WTC11 (cell line): ENCODE data around the gene FMNL1. TPM values are rescaled to one million over a fixed set of nuclear protein-coding genes. Genes with fewer than 3 reads are reported as not detected.

Experiments
- ATAC-seq: fragments of 200-7000 bp; cut with Tn5 transposase; 2 replicates; pipeline ENCODE4 v1.10.0; 2021; ENCODE audit warnings: mild to moderate bottlenecking, moderate library complexity
- CTCF ChIA-PET: fragments of 300-600 bp; sonication (Branson Sonifier 250); formaldehyde crosslinking; loops from one replicate; lab custom pipeline; 2021; ENCODE audit warnings: antibody characterized with exemption; lab: Charles Lee
- POLR2A ChIA-PET: fragments of 350-600 bp; sonication (Branson Sonifier 250); formaldehyde crosslinking; loops from one replicate; lab custom pipeline; 2021; ENCODE audit warnings: antibody characterized with exemption; lab: Charles Lee
- DNase-seq: peaks from one replicate; pipeline ENCODE4 v3.0.0; 2021; ENCODE audit warnings: low spot score
- H3K27ac Mint-ChIP-seq: 2 replicates; pipeline ENCODE4 v1.8.0; 2021; ENCODE audit warnings: mixed read lengths
- H3K27me3 Mint-ChIP-seq: 2 replicates; pipeline ENCODE4 v1.8.0; 2021; ENCODE audit warnings: low read depth, mild to moderate bottlenecking, moderate library complexity, mixed read lengths
- H3K36me3 Mint-ChIP-seq: 2 replicates; pipeline ENCODE4 v1.8.0; 2021; ENCODE audit warnings: mixed read lengths
- H3K4me1 Mint-ChIP-seq: 2 replicates; pipeline ENCODE4 v1.8.0; 2022; ENCODE audit warnings: mixed read lengths
- H3K4me3 Mint-ChIP-seq: 2 replicates; pipeline ENCODE4 v1.8.0; 2021; ENCODE audit warnings: mild to moderate bottlenecking, moderate library complexity, mixed read lengths
- H3K9me3 Mint-ChIP-seq: 2 replicates; pipeline ENCODE4 v1.8.0; 2021; ENCODE audit warnings: mixed read lengths
- ATF1 ChIP-seq: sonication (generic); formaldehyde crosslinking; IDR thresholded peaks from 2 replicates; pipeline ENCODE4 v1.8.1; 2023; ENCODE audit warnings: mild to moderate bottlenecking, moderate library complexity, missing genetic modification reagents
- E2F1 ChIP-seq: sonication (generic); formaldehyde crosslinking; IDR thresholded peaks from 2 replicates; pipeline ENCODE4 v1.8.0; 2022; ENCODE audit warnings: mild to moderate bottlenecking, missing genetic modification reagents
- ELF4 ChIP-seq: sonication (generic); formaldehyde crosslinking; IDR thresholded peaks from 2 replicates; pipeline ENCODE4 v1.8.1; 2022; ENCODE audit warnings: low read depth, mild to moderate bottlenecking, moderate library complexity, missing genetic modification reagents
- GTF2I ChIP-seq: fragments of 250-450 bp; sonication (Bioruptor Pico); conservative IDR thresholded peaks from 2 replicates; pipeline ENCODE4 v1.4.0; 2021; ENCODE audit warnings: mild to moderate bottlenecking
- HMGA2 ChIP-seq: fragments of 250-450 bp; sonication (Bioruptor Pico); IDR thresholded peaks from 2 replicates; pipeline ENCODE4 v1.4.0; 2021; ENCODE audit warnings: mild to moderate bottlenecking, moderate library complexity
- JAZF1 ChIP-seq: fragments of 250-450 bp; sonication (Bioruptor Pico); IDR thresholded peaks from 2 replicates; pipeline ENCODE4 v1.9.0; 2021; ENCODE audit warnings: moderate library complexity, mild to moderate bottlenecking, inconsistent platforms
- MAX ChIP-seq: sonication (generic); formaldehyde crosslinking; IDR thresholded peaks from 2 replicates; pipeline ENCODE4 v1.8.0; 2022; ENCODE audit warnings: mild to moderate bottlenecking, missing genetic modification reagents
- NFYB ChIP-seq: sonication (generic); formaldehyde crosslinking; conservative IDR thresholded peaks from 2 replicates; pipeline ENCODE4 v1.8.0; 2022; ENCODE audit warnings: low read depth, missing genetic modification reagents
- NR1H2 ChIP-seq: sonication (generic); formaldehyde crosslinking; IDR thresholded peaks from 2 replicates; pipeline ENCODE4 v1.9.0; 2021; ENCODE audit warnings: mild to moderate bottlenecking, moderate library complexity, missing genetic modification reagents
- NR2C2 ChIP-seq: sonication (generic); formaldehyde crosslinking; IDR thresholded peaks from 2 replicates; pipeline ENCODE4 v1.8.0; 2022; ENCODE audit warnings: mild to moderate bottlenecking, missing genetic modification reagents
- PREB ChIP-seq: sonication (generic); formaldehyde crosslinking; IDR thresholded peaks from 2 replicates; pipeline ENCODE4 v1.8.1; 2022; ENCODE audit warnings: mild to moderate bottlenecking, missing genetic modification reagents, moderate library complexity, borderline replicate concordance
- RELA ChIP-seq: sonication (generic); formaldehyde crosslinking; IDR thresholded peaks from 2 replicates; pipeline ENCODE4 v1.8.1; 2022; ENCODE audit warnings: missing genetic modification reagents, mild to moderate bottlenecking, borderline replicate concordance
- SMAD3 ChIP-seq: sonication (generic); formaldehyde crosslinking; IDR thresholded peaks from 2 replicates; pipeline ENCODE4 v1.8.0; 2022; ENCODE audit warnings: missing genetic modification reagents, mild to moderate bottlenecking, borderline replicate concordance
- SP1 ChIP-seq: sonication (generic); formaldehyde crosslinking; conservative IDR thresholded peaks from 2 replicates; pipeline ENCODE4 v1.8.1; 2022; ENCODE audit warnings: missing genetic modification reagents
- STAT6 ChIP-seq: sonication (generic); formaldehyde crosslinking; conservative IDR thresholded peaks from 2 replicates; pipeline ENCODE4 v1.8.1; 2023; ENCODE audit warnings: mild to moderate bottlenecking, low read depth, missing genetic modification reagents, moderate library complexity
- USF1 ChIP-seq: sonication (generic); formaldehyde crosslinking; IDR thresholded peaks from 2 replicates; pipeline ENCODE4 v1.8.0; 2022; ENCODE audit warnings: mild to moderate bottlenecking, missing genetic modification reagents
- ZBTB21 ChIP-seq: sonication (generic); formaldehyde crosslinking; IDR thresholded peaks from 2 replicates; pipeline ENCODE4 v1.8.1; 2023; ENCODE audit warnings: mild to moderate bottlenecking, missing genetic modification reagents, borderline replicate concordance
- ZBTB43 ChIP-seq: sonication (generic); formaldehyde crosslinking; IDR thresholded peaks from 2 replicates; pipeline ENCODE4 v1.8.1; 2023; ENCODE audit warnings: mild to moderate bottlenecking, missing genetic modification reagents
- ZNF219 ChIP-seq: sonication (generic); formaldehyde crosslinking; IDR thresholded peaks from 2 replicates; pipeline ENCODE4 v1.8.0; 2023; ENCODE audit warnings: missing genetic modification reagents, mild to moderate bottlenecking, borderline replicate concordance
- ZNF671 ChIP-seq: fragments of 250-450 bp; sonication (Bioruptor Pico); IDR thresholded peaks from 2 replicates; pipeline ENCODE4 v1.8.0; 2021; ENCODE audit warnings: mild to moderate bottlenecking
- total RNA-seq: library from RNA; stranded (reverse); gene quantifications from 3 replicates; pipeline ENCODE4 v1.2.3, GENCODE V29; 2021

Gene FMNL1
- total RNA-seq, 1 experiment from 2014 or later, result 5.3 TPM

- TF ChIP-seq E2F1 (CRISPR knock-in tag) (no peak), ZNF219 (CRISPR knock-in tag) (no peak)
These were observed 41.1 kb downstream of the FMNL1 start (continued) for GRCh38 chr17:45262516-45263476.

- H3K27me3 Mint-ChIP-seq, result peaks cover 13% of the 10 kb centered on the region
- ChIA-PET POLR2A (no interaction called here), CTCF (interaction anchor here (1.0 to 1.8 kb wide), 5 partner anchors 8 to 78 kb away, joined by 3 to 6 read pairs (median 4); partner anchors contain the start of gene MAP3K14)
- H3K4me3 Mint-ChIP-seq, result no peak overlapping the region
- DNase-seq, result no peak
- peaks cover 3% of the 10 kb centered on the region; the same call in 1 of the 2 replicates for H3K36me3 Mint-ChIP-seq
- peaks cover 9% of the 10 kb centered on the region; the same call in 1 of the 2 replicates for H3K4me1 Mint-ChIP-seq
- TF ChIP-seq JAZF1 (CRISPR knock-in tag), result no peak
- TF ChIP-seq ZBTB43 (CRISPR knock-in tag), result no peak
- no peak for TF ChIP-seq SP1
- TF ChIP-seq NR1H2 (CRISPR knock-in tag), result no peak
- no peak for TF ChIP-seq ZNF671 (CRISPR knock-in tag)
- TF ChIP-seq MAX, result no peak
- no peak for TF ChIP-seq HMGA2
- no peak for TF ChIP-seq NR2C2 (CRISPR knock-in tag)
- no peak for TF ChIP-seq ZBTB21 (CRISPR knock-in tag)
- TF ChIP-seq ELF4, result no peak
- no peak for TF ChIP-seq NFYB (CRISPR knock-in tag)
- TF ChIP-seq RELA (CRISPR knock-in tag), result no peak
- no peak for TF ChIP-seq USF1 (CRISPR knock-in tag)
- TF ChIP-seq PREB, result no peak
- TF ChIP-seq SMAD3 (CRISPR knock-in tag), result no peak
- no peak for TF ChIP-seq STAT6 (CRISPR knock-in tag)
- TF ChIP-seq GTF2I, result no peak
- no peak for TF ChIP-seq ATF1 (CRISPR knock-in tag)
- TF ChIP-seq, all 79 proteins: peak for 0
- no peak for ATAC-seq
- no peaks in the 10 kb centered on the region for H3K9me3 Mint-ChIP-seq
- H3K27ac Mint-ChIP-seq, result no peak overlapping the region
These were observed 41.8 kb downstream of the FMNL1 start for GRCh38 chr17:45263477-45263860.
